ENCODE measurements around the gene SYAP1. TPM values are rescaled to one million over a fixed set of nuclear protein-coding genes. Genes with fewer than 3 reads are reported as not detected.
A peak's percentile ranks its signal among the peaks of the same experiment; 100 is the strongest.

SYAP1 gene
- total and polyA plus RNA-seq, 2 experiments from 2014 or later, result 18.0 to 48.3 TPM

DNA sequence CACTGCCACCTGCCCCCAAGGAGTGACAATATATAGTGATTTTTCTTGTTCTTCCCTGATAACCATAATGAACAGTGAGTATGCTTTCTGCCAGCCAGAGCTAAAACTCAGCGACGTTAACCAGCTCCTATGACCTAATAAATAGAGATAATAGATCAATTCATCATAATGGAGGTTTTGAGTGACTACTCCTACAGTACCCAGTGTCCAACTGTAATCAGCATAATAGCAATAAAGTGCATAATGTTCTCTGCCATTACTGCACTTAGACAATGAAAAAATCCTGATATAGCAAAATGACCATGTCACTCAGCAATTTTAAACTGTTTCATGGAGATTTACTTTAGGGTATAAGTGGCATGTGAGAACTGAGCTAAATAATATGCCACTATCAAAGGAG lies 46.2 kb downstream of the SYAP1 start (continued):
- TF ChIP-seq, protein P1, sequence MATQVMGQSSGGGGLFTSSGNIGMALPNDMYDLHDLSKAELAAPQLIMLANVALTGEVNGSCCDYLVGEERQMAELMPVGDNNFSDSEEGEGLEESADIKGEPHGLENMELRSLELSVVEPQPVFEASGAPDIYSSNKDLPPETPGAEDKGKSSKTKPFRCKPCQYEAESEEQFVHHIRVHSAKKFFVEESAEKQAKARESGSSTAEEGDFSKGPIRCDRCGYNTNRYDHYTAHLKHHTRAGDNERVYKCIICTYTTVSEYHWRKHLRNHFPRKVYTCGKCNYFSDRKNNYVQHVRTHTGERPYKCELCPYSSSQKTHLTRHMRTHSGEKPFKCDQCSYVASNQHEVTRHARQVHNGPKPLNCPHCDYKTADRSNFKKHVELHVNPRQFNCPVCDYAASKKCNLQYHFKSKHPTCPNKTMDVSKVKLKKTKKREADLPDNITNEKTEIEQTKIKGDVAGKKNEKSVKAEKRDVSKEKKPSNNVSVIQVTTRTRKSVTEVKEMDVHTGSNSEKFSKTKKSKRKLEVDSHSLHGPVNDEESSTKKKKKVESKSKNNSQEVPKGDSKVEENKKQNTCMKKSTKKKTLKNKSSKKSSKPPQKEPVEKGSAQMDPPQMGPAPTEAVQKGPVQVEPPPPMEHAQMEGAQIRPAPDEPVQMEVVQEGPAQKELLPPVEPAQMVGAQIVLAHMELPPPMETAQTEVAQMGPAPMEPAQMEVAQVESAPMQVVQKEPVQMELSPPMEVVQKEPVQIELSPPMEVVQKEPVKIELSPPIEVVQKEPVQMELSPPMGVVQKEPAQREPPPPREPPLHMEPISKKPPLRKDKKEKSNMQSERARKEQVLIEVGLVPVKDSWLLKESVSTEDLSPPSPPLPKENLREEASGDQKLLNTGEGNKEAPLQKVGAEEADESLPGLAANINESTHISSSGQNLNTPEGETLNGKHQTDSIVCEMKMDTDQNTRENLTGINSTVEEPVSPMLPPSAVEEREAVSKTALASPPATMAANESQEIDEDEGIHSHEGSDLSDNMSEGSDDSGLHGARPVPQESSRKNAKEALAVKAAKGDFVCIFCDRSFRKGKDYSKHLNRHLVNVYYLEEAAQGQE (IDR thresholded peaks at IDR 0.05; ENCODE audit: unreplicated experiment), result no peak

DNA sequence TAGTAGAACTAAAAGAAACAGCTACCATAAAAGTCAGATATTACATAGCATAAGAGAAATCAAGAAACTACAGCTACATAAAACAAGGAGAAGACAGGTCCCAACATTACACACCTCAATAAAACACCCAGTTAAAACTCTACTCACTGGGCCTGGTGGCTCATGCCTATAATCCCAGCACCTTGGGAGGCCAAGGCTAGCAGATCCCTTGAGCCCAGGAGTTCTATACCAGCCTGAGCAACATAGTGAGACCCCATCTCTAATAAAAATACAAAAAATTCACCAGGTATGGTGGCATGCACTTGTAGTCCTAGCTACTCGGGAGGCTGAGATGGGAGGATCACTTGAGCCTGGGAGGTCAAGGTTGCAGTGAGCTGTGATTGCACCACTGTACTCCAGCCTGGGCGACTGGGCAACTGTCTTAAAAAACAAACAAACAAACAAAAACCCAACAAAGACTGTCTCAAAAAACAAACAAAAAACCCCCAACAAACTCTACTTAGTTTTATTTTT lies 51.6 kb downstream of the SYAP1 start:
- Histone ChIP-seq H3K27ac (ENCODE audit: low read depth) (peak overlapping the region; percentile 97), H3K4me1 (ENCODE audit: insufficient read depth) (peaks cover 10% of the 10 kb centered on the region), H3F3A (replicated peaks; ENCODE audit: low read depth) (peaks cover 3% of the 10 kb centered on the region; the same call in 1 of the 2 replicates), H3K27me3 (ENCODE audit: insufficient read depth) (no peaks in the 10 kb centered on the region), H3K4me3 (no peak overlapping the region), H3K79me2 (replicated peaks; ENCODE audit: insufficient read depth) (no peaks in the 10 kb centered on the region), H3K9me2 (ENCODE audit: insufficient read depth) (no peaks in the 10 kb centered on the region), H3K4me2 (no peak overlapping the region; the same call in 1 of the 2 replicates), H4K20me1 (replicated peaks; ENCODE audit: insufficient read depth) (no peaks in the 10 kb centered on the region), H2AFZ (no peak overlapping the region), H3K36me3 (ENCODE audit: insufficient read depth) (no peaks in the 10 kb centered on the region)
- no peaks in the 10 kb centered on the region for H3K27me3 Mint-ChIP-seq (ENCODE audit: insufficient read depth, low read depth, poor library complexity)
- peaks cover 6% of the 10 kb centered on the region; the same call in 2 of the 3 replicates for H3K36me3 Mint-ChIP-seq (ENCODE audit: low read depth)
- H3K4me3 Mint-ChIP-seq, result no peak overlapping the region
- peaks cover 16% of the 10 kb centered on the region for H3K4me1 Mint-ChIP-seq
- H3K27ac Mint-ChIP-seq, result peak overlapping the region; percentile 99; the same call in 1 of the 2 replicates
- peaks cover 8% of the 10 kb centered on the region for H3K9me3 Mint-ChIP-seq
- no peak for DNase-seq (ENCODE audit: low spot score)
- no peak for ATAC-seq
- no peak for TF ChIP-seq JUNB (IDR thresholded peaks at IDR 0.05; ENCODE audit: unreplicated experiment)
- no peak for TF ChIP-seq EZH2phosphoT487 (IDR thresholded peaks at IDR 0.05; ENCODE audit: unreplicated experiment)
- no peak for TF ChIP-seq ZNF331 (CRISPR knock-in tag; IDR thresholded peaks at IDR 0.05; ENCODE audit: low read depth)
- TF ChIP-seq ZNF114 (CRISPR knock-in tag; IDR thresholded peaks at IDR 0.05), result no peak
- no peak for TF ChIP-seq NANOG (IDR thresholded peaks at IDR 0.05; ENCODE audit: borderline replicate concordance)
- TF ChIP-seq, protein P2, sequence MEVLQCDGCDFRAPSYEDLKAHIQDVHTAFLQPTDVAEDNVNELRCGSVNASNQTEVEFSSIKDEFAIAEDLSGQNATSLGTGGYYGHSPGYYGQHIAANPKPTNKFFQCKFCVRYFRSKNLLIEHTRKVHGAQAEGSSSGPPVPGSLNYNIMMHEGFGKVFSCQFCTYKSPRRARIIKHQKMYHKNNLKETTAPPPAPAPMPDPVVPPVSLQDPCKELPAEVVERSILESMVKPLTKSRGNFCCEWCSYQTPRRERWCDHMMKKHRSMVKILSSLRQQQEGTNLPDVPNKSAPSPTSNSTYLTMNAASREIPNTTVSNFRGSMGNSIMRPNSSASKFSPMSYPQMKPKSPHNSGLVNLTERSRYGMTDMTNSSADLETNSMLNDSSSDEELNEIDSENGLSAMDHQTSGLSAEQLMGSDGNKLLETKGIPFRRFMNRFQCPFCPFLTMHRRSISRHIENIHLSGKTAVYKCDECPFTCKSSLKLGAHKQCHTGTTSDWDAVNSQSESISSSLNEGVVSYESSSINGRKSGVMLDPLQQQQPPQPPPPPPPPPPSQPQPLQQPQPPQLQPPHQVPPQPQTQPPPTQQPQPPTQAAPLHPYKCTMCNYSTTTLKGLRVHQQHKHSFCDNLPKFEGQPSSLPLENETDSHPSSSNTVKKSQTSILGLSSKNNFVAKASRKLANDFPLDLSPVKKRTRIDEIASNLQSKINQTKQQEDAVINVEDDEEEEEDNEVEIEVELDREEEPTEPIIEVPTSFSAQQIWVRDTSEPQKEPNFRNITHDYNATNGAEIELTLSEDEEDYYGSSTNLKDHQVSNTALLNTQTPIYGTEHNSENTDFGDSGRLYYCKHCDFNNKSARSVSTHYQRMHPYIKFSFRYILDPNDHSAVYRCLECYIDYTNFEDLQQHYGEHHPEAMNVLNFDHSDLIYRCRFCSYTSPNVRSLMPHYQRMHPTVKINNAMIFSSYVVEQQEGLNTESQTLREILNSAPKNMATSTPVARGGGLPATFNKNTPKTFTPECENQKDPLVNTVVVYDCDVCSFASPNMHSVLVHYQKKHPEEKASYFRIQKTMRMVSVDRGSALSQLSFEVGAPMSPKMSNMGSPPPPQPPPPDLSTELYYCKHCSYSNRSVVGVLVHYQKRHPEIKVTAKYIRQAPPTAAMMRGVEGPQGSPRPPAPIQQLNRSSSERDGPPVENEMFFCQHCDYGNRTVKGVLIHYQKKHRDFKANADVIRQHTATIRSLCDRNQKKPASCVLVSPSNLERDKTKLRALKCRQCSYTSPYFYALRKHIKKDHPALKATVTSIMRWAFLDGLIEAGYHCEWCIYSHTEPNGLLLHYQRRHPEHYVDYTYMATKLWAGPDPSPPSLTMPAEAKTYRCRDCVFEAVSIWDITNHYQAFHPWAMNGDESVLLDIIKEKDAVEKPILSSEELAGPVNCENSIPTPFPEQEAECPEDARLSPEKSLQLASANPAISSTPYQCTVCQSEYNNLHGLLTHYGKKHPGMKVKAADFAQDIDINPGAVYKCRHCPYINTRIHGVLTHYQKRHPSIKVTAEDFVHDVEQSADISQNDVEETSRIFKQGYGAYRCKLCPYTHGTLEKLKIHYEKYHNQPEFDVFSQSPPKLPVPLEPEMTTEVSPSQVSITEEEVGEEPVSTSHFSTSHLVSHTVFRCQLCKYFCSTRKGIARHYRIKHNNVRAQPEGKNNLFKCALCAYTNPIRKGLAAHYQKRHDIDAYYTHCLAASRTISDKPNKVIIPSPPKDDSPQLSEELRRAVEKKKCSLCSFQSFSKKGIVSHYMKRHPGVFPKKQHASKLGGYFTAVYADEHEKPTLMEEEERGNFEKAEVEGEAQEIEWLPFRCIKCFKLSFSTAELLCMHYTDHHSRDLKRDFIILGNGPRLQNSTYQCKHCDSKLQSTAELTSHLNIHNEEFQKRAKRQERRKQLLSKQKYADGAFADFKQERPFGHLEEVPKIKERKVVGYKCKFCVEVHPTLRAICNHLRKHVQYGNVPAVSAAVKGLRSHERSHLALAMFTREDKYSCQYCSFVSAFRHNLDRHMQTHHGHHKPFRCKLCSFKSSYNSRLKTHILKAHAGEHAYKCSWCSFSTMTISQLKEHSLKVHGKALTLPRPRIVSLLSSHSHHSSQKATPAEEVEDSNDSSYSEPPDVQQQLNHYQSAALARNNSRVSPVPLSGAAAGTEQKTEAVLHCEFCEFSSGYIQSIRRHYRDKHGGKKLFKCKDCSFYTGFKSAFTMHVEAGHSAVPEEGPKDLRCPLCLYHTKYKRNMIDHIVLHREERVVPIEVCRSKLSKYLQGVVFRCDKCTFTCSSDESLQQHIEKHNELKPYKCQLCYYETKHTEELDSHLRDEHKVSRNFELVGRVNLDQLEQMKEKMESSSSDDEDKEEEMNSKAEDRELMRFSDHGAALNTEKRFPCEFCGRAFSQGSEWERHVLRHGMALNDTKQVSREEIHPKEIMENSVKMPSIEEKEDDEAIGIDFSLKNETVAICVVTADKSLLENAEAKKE (CRISPR knock-in tag; IDR thresholded peaks at IDR 0.05), result no peak
- no peak for TF ChIP-seq POLR2AphosphoS5 (IDR thresholded peaks at IDR 0.05; ENCODE audit: low read depth)
